Type B pancreatic cell (in vitro differentiated cells): ENCODE results near the gene EIF2AK3. TPM values are rescaled to one million over a fixed set of nuclear protein-coding genes. Genes with fewer than 3 reads are reported as not detected.

Source experiments
- DNase-seq: peaks from one replicate; pipeline ENCODE4 v3.0.0; 2021; ENCODE audit warnings: mixed read lengths; ENCODE audit not compliant: unreplicated experiment; ENCODE audit errors: extremely low spot score
- H3K27ac Mint-ChIP-seq: 2 replicates; pipeline ENCODE4 v1.8.0; 2021; ENCODE audit warnings: mild to moderate bottlenecking, mixed read lengths
- H3K27me3 Mint-ChIP-seq: 2 replicates; pipeline ENCODE4 v1.8.0; 2021; ENCODE audit warnings: mixed read lengths
- H3K36me3 Mint-ChIP-seq: 2 replicates; pipeline ENCODE4 v1.8.0; 2021; ENCODE audit warnings: mixed read lengths
- H3K4me1 Mint-ChIP-seq: one replicate; pipeline ENCODE4 v1.8.0; 2021; ENCODE audit warnings: mixed read lengths; ENCODE audit not compliant: unreplicated experiment
- H3K4me3 Mint-ChIP-seq: 2 replicates; pipeline ENCODE4 v1.8.0; 2021; ENCODE audit warnings: mild to moderate bottlenecking, mixed read lengths
- H3K9me3 Mint-ChIP-seq: 2 replicates; pipeline ENCODE4 v1.8.0; 2021; ENCODE audit warnings: mixed read lengths
- total RNA-seq: library from RNA; stranded (reverse); gene quantifications from 2 replicates; pipeline ENCODE4 v1.2.1, GENCODE V29; 2021; ENCODE audit warnings: low replicate concordance
- TF ChIP-seq, protein P1 (sequence below): fragments of 200-600 bp; sonication (generic); conservative IDR thresholded peaks from 2 replicates; pipeline ENCODE4 v1.5.0; 2021; ENCODE audit warnings: antibody characterized with exemption, mild to moderate bottlenecking

Gene EIF2AK3
- total RNA-seq, 1 donor from 2014 or later, result 22.9 TPM

DNA sequence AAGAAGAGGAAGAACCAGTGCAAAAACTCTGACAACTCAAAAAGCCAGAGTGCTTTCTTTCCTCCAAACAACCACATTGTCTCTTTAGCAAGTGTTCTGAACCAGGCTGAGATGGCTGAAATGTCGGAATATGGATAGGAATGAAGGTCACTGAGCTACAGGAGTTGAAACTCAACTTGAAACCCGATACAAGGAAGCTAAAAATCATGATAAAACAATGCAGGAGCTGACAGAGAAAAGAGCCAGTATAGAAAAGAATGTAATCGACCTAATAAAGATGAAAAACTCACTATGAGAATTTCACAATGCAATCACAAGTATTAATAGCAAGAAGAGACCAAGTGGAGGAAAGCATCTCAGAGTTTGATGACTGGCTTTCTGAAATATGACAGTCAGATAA is 15.0 kb upstream of the EIF2AK3 start:
- TF ChIP-seq, protein P1, sequence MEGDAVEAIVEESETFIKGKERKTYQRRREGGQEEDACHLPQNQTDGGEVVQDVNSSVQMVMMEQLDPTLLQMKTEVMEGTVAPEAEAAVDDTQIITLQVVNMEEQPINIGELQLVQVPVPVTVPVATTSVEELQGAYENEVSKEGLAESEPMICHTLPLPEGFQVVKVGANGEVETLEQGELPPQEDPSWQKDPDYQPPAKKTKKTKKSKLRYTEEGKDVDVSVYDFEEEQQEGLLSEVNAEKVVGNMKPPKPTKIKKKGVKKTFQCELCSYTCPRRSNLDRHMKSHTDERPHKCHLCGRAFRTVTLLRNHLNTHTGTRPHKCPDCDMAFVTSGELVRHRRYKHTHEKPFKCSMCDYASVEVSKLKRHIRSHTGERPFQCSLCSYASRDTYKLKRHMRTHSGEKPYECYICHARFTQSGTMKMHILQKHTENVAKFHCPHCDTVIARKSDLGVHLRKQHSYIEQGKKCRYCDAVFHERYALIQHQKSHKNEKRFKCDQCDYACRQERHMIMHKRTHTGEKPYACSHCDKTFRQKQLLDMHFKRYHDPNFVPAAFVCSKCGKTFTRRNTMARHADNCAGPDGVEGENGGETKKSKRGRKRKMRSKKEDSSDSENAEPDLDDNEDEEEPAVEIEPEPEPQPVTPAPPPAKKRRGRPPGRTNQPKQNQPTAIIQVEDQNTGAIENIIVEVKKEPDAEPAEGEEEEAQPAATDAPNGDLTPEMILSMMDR, result no peak
- no peak overlapping the region for H3K4me3 Mint-ChIP-seq
- no peak for DNase-seq
- no peaks in the 10 kb centered on the region for H3K36me3 Mint-ChIP-seq
- no peak overlapping the region for H3K27ac Mint-ChIP-seq
- no peaks in the 10 kb centered on the region for H3K9me3 Mint-ChIP-seq
- H3K27me3 Mint-ChIP-seq, result no peaks in the 10 kb centered on the region
- H3K4me1 Mint-ChIP-seq, result peaks cover 8% of the 10 kb centered on the region

DNA sequence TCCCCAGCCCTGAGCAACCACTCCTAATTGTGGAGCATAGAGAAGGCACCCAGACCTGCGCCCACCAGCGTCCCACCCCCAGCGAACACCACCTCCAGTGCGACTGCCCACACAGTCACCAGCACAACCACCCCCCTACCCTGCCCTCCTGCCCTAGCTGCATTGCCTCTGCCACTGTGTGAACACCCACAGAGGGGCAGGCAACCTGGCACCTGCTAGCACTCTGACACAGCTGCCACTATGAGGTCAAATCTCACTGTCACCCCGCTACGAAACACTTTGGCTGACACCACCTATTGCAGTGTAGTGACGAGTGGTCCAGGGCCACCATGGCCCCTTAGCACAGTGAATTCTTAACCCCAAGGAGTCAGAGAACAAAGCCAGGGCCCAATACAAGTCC is 14.1 kb upstream of the EIF2AK3 start:
- Mint-ChIP-seq H3K9me3 (no peaks in the 10 kb centered on the region), H3K4me1 (peaks cover 8% of the 10 kb centered on the region), H3K4me3 (no peak overlapping the region), H3K27ac (no peak overlapping the region), H3K36me3 (no peaks in the 10 kb centered on the region), H3K27me3 (no peaks in the 10 kb centered on the region)
- no peak for DNase-seq
- TF ChIP-seq, protein P1, result no peak

DNA sequence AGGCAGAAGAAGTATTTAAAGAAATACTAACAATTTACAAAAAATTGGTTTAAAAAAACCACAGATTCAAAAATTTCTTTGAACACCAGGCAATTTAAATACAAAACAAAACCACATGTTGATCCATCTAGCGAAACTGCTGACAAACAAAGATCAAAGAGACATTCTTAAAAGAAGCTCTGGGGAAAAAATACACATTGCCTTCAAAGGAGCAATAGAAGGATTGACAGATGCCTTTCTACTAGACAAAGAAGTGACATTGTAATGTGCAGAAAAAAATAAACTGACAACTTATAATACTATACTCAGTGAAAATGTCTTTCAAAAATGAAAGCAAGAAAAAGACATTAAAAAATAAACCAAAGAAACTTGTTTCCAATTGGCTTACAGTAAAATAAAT is 12.6 kb upstream of the EIF2AK3 start:
- H3K4me1 Mint-ChIP-seq, result peaks cover 8% of the 10 kb centered on the region
- H3K36me3 Mint-ChIP-seq, result no peaks in the 10 kb centered on the region
- no peak overlapping the region for H3K27ac Mint-ChIP-seq
- no peaks in the 10 kb centered on the region for H3K9me3 Mint-ChIP-seq
- H3K4me3 Mint-ChIP-seq, result no peak overlapping the region
- DNase-seq, result no peak
- no peaks in the 10 kb centered on the region for H3K27me3 Mint-ChIP-seq
- TF ChIP-seq, protein P1, result no peak

DNA sequence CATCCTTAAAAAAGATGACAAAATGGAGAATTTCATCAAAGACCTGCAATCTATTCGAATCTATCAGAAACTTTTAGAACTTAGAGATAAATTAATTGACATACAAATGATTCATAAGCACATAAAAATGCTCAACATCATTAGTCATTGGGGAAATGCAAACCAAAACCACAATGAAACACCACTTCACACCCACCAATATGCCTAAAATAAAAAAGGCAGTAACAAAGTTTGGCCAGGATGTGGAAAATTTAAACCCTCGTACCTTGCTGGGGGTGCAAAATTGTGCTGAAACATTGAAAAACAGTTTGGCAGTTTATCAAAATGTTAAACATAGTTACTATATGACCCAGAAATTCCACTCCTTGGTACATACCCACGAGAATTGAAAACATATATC is 11.5 kb upstream of the EIF2AK3 start:
- no peaks in the 10 kb centered on the region for H3K9me3 Mint-ChIP-seq
- H3K27ac Mint-ChIP-seq, result no peak overlapping the region
- H3K4me3 Mint-ChIP-seq, result no peak overlapping the region
- H3K27me3 Mint-ChIP-seq, result no peaks in the 10 kb centered on the region
- DNase-seq, result no peak
- TF ChIP-seq, protein P1, result no peak
- H3K36me3 Mint-ChIP-seq, result no peaks in the 10 kb centered on the region
- H3K4me1 Mint-ChIP-seq, result peaks cover 8% of the 10 kb centered on the region

DNA sequence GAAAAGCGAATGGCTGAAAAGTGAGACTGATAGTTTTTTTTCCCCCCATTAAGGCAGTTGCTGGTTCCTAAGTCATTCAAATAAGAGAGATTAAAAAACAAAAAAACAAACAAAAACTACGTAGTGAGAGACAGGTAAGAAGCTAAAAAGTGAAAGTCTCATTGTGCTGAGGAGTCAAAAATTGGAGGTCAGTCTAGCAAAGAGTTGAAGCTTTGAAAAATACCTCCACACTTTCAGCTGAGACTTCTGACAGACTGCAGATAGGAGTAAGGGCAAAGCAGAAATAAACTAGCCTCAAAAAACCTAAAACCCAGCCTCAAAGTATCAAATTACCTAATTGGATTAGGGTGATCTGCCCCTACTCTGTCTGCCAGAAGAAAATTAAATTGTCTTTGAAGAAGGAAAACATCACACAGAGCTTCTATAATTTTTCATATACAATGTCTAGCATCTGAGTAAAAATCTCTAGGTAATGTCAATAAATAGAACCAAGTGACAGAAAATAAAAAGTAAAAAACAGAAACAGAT is 10.9 kb upstream of the EIF2AK3 start:
- no peaks in the 10 kb centered on the region for H3K27me3 Mint-ChIP-seq
- TF ChIP-seq, protein P1, result no peak
- peaks cover 8% of the 10 kb centered on the region for H3K4me1 Mint-ChIP-seq
- no peak overlapping the region for H3K27ac Mint-ChIP-seq
- H3K36me3 Mint-ChIP-seq, result no peaks in the 10 kb centered on the region
- DNase-seq, result no peak
- H3K9me3 Mint-ChIP-seq, result no peaks in the 10 kb centered on the region
- H3K4me3 Mint-ChIP-seq, result no peak overlapping the region

DNA sequence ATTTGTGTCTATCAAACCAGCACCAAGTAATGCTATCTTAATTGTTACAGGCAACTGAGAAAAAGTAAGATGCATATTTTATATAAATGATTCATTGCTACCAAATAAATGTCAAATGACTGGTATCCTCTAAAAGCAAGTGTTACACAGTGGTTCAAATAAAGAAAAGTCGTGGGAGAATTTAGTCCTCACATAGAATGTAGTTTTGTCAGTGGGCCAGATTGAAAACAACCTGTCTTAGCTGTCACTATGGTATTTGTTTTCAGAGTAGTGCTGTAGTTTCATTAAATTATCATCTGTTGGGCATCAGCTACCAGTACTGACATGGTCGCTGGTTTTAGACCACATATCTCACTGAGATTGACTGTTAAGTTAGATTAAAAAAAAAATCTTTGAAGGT is 10.2 kb upstream of the EIF2AK3 start:
- no peak overlapping the region for H3K4me3 Mint-ChIP-seq
- peaks cover 8% of the 10 kb centered on the region for H3K4me1 Mint-ChIP-seq
- H3K27ac Mint-ChIP-seq, result no peak overlapping the region
- no peaks in the 10 kb centered on the region for H3K9me3 Mint-ChIP-seq
- TF ChIP-seq, protein P1, result no peak
- no peaks in the 10 kb centered on the region for H3K27me3 Mint-ChIP-seq
- DNase-seq, result no peak
- H3K36me3 Mint-ChIP-seq, result no peaks in the 10 kb centered on the region
